NOMO-1 treated with dmso at 0.1 percent for 144 hours (cell line): ENCODE results near the gene GBP1.
A peak's percentile ranks its signal among the peaks of the same experiment; 100 is the strongest.
"Not testable (repeated sequence)": the region's sequence is repeated elsewhere in the genome, so short reads cannot be mapped to it uniquely, and the experiment has no call there.

Experiments
- DNase-seq: peaks from one replicate; lab custom pipeline; 2025; ENCODE audit not compliant: unreplicated experiment; lab: John Stamatoyannopoulos, UW

GBP1 gene, protein sequence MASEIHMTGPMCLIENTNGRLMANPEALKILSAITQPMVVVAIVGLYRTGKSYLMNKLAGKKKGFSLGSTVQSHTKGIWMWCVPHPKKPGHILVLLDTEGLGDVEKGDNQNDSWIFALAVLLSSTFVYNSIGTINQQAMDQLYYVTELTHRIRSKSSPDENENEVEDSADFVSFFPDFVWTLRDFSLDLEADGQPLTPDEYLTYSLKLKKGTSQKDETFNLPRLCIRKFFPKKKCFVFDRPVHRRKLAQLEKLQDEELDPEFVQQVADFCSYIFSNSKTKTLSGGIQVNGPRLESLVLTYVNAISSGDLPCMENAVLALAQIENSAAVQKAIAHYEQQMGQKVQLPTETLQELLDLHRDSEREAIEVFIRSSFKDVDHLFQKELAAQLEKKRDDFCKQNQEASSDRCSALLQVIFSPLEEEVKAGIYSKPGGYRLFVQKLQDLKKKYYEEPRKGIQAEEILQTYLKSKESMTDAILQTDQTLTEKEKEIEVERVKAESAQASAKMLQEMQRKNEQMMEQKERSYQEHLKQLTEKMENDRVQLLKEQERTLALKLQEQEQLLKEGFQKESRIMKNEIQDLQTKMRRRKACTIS

DNA sequence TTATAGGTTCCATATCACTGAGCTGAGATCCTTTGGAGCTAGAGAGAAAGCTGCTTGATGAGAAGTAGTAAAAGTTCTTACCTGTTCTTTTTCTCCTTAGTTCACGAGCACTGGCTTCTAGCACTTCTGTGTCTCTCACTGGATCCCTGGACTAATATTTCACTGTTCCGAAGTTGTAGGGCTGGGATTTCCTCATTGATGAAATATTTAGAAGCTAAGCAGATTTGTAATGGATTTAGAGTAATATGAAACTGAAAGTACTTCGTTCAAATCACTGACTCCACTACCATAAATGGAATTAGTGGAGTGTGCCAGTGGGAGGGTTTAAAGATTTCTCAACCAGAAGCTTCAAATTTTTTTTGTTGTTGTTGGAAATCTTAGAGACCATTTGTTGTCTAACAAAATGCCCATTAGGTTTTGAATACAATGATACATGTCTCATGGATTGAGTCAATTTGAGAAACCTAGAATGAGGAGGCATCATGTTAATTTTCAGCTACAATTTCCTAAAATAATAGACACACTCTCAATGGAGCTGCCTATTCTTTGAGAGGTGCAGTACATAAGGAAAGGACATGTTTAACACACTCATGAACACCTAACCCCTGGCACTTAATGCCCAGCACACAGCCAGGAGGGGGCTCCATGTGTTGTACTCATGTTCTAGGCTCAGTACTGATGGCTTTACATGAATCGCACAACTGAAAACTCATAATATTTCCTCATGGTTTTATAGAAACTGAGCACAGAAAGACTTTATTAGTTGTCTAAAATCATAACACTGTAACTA, at the start of gene GBP1:
Gene GBP1 (minus strand): TSS at position 130 of the 790 bp plus-strand sequence. CDS start 1,974 bp downstream, outside the sequence.
- DNase-seq = peak; percentile 2

DNA sequence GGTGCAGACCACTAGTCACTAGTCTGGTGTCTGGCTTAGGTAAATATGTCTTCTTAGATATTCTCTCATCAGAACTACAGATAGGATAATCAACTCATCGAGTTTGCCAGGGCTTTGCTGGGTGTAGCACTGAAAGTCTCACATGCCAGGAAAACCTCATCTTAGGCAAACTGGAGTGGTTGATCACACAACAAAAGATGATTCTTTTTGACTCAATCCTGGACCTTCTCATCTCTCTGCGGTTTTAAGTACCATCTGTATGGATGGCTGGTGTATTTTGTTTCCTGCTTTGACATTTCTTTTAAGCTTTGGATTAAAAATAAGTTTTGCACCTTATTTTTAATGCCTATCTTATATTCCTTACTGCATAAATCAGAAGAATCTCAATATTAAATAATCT, 49.7 kb upstream of the GBP1 start:
- DNase-seq = no peak

DNA sequence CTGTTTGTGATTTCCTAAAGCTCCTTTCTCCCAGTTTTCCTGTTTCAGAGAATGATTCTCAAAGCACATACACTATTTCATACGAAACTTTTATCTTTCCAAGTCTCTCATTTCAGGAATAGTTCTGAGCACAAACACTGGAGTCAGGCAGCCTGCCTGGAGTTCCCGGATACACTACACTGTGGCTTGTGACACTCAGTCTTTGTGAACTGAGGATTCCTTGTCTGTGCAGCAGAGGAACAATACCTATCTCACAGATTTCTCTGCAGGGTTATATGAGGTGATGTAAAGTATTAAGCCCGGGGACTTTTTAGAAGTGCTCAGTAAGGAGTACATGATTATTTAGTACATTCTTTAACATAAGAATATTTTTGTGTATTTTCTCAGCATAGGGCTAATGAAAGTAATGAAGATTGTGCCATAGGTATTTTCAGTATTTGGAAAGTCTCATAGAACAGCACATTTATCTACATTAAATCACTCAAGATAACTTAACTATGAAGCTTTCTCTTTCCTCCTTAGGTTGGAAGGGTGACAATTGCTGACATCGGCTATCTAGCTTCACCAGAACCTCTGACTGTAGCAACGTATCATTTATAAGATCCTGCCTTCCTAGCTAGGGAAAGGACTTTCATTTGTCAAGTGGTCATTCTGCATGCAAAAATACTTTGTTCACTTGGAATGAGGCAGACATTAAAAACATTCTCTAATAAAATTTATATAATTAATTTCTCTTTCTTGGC, 48.0 kb upstream of the GBP1 start:
- no peak for DNase-seq

DNA sequence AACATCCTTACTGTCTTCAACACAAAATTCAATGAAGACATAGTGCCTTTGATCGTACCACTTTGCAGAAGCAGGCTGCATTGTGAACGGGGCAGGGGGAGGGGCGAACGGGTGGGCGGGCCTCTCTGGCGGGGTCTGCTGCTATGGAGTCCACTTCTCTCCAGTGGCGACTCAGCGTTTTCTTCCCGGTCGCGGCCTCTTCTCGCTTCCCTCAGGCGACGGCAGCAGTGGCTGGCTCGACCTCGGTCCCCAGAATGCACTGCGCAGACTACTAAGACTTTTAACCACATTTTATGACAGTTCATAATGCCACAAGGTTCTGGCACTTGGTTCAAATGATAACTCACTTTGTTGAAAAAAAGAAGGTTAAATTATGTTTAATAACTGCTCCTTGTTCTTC, 39.7 kb upstream of the GBP1 start:
- no peak for DNase-seq

DNA sequence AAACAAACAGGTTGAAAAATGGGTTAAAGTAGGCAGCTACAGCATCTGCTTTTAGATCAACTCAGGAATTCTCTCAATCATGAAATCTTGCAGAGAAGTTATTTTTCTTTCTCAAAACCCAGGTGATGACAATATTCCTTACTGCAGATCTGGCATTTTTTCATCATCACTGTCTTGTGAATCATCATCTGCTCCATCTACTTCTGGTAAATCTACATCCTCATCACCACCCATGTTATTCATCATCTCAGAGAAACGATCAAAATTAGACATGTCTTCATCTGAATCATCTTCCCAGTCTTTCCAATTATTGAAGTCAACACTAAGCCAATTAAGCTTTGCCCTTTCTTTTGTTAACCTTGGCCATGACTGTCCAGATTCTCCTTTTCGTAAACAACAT, 39.1 kb upstream of the GBP1 start:
- no peak for DNase-seq

DNA sequence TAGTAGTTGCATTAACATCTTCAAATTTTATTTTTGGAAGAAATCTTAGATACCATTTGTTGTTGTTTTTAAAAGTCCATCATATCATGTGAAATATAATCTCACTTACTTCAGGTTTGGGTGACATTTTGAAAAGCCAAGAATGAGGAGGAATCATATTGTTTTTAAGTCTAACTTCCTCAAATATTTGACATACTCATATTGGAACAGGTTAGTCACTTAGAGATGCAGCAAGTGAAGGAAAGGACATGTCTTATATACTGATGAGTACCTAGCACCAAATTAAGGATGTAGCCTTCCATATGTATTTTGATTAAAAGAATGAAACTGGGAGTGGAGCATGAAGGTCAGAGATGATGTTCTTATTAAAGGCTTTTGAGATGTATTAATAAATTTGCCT, 37.0 kb upstream of the GBP1 start:
- no peak for DNase-seq

DNA sequence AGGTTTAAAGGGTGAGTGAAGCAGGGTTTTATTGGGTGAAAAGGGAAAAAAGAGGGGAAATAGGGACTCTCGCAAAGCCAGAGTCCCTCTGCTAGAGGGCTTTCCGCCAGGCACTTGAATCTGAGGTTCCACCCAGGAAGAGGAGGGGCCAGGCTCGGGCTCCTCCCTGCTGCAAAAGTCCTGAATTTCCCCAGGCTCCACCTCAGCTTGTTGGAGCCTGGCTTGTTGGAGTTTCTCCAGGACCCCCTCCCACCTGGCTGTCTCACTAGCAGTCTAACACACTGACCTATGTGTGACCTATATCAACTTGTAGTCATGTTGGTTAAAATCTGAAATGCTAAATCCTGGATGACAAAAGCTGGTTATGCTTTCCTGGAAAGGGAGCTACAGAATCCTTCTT, 35.4 kb upstream of the GBP1 start:
- no peak for DNase-seq

DNA sequence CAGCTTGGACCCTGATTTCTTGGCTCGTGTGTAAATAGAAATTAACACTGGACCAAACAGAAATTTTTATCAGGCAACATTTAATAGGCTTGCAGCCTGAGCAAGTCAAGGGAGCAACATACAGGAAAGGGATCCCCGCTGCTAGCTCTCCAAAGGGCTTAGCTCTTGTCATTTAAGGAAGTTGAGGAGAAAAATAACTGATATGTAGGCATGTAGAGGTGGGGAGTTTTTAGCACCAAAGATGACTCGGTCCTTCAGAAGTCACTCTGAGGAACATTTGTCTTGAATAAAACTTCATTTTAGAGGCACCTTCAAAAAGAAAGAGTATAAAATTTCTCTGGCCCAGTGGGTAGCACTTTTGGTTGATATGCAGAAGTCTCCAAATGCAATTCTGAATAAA, 33.8 kb upstream of the GBP1 start:
- DNase-seq = no peak

DNA sequence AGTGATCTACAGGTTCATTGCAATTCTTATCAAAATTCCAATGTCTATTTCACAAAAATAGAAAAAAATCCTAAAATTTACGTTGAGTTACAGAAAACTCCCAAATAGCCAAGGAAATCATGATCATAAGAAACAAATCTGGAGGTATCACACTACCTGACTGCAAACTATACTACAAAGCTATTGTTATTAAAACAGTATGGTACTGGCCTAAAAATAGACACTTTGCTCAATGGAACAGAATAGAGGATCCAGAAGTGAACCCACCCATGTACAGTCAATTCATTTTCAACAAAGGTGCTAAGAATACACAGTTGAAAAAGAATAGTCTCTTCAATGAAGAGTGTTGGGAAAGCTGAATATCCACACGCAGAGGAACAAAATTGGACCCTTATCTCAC, 30.7 kb upstream of the GBP1 start:
- DNase-seq = no peak

DNA sequence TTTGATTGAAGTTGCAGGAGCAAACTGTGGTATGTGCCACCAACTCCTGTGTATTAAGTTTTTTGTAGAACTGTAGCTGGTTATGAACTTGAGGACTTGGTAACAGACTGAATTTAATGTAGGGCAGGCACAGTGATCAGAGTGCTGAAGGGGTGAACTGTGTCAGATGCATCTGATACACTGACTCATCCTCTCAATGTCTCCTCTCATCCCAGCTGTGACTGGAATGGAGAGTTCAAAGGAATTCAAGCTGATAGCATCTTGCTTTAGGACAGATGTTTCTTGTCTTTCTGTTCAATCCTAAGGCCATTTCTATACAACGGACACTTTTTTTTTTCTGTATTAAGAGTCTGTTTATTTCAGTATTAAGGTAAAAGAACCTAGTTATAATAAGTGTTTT, 25.0 kb upstream of the GBP1 start:
- no peak for DNase-seq

DNA sequence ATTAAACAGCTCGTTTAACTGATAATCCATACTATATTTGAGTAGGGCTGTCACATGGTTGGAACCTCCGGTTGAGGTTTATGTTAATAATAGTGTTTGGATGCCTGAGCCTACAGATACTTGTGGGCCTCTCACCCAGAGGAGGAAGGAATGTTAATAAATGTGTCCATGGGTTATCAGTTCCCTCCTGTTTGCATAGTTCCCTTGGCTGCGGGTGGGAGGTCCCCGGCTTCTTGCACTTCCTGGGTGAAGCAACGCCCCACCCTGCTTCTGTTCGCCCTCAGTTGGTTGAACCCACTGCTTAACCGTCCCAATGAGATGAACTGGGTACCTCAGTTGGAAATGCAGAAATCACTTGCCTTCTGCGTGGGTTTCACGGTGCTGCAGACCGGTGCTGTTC, 23.6 kb upstream of the GBP1 start:
- no peak for DNase-seq

DNA sequence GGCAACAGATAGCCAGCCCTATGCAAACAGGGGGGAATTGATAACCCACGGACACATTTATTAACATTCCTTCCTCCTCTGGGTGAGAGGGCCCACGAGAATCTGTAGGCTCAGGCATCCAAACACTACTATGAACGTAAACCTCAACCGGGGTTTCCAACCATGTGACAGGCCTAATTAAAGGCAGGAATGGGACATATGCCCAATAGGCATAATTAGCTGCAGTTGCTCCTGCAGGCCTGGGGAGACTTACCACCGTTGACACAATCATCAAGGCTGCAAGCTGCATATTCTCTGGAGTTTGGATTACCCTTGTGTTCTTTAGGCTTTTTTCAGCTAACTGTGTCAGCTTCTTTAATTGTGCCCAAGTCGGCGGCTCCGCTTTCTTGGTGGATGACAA, 22.2 kb upstream of the GBP1 start:
- DNase-seq = no peak

DNA sequence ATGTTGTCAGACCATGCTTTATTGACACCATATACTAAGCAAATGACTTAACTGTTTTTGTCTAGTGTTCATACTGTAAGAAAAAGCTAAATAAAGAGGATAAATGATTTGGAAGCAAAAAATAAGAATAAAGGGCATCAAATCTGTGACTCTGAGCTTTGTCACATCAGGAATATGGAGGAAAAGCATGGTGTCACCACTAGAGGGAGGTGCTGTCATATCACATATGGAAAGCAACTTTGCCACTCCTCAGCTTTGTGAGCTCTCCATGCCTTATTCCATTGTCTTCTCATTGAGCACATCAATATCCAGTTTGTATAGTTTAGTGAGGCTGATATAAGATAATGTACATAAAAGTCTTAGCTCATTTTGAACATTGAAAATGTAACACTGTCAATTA, 20.8 kb upstream of the GBP1 start:
- DNase-seq = peak; percentile 36

DNA sequence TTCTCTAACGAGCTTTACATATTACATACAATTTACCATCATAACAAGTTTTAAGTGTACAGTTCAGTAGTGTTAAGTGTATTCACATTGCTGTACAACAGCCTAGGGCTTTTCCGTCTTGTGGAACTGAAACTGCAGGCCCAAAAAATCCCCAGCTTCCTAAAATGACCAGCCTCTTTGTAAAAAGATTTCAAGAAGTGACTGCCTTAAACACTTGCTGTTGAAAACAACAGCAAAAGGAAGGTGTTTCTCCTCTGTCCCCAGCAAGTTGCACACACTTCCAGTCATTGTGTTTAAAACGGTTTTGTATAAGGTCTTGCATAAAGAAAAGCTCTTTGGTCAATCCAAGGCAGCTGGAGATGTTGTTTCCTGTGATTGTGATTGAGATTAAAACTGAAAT, 16.0 kb upstream of the GBP1 start:
- DNase-seq = peak; percentile 27

DNA sequence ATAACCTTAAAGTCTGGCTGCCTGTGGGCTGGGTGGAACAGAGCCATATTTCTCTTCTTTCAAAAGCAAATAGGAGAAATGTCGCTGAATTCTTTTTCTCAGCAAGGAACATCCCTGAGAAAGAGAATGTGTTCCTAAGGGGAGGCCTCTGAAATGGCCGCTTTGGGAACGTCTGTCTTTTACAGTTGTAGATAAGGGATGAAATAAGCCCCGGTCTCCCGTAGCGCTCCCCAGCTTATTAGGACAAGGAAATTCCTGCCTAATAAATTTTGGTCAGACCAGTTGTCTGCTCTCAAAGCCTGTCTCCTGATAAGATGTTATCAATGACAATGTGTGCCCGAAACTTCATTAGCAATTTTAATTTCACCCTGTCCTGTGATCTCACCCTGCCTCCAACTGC, 15.1 kb upstream of the GBP1 start:
- not testable (repeated sequence) for DNase-seq

DNA sequence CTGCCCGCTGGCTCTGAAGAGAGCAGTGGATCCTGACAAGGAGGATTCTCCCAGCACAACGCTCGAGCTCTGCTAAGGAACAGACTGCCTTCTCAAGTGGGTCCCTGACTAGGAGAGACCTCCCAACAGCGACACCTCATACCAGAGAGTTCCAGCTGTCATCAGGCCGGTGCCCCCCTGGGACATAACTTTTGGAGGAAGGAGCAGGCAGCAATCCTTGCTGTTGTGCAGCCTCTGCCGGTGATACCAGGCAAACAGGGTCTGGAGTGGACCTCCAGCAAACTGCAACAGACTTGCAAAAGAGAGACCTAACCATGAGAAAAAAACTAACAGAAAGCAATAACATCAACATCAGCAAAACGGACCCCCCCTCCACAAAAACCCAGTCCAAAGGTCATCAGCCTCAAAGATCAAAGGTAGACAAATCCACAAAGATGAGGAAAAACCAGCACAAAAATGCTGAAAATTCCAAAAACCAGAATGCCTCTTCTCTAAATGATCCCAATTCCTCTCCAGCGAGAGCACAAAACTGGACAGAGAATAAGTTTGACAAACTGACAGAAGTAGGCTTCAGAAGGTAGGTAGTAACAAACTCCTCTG, 7.6 kb upstream of the GBP1 start:
- not testable (repeated sequence) for DNase-seq

DNA sequence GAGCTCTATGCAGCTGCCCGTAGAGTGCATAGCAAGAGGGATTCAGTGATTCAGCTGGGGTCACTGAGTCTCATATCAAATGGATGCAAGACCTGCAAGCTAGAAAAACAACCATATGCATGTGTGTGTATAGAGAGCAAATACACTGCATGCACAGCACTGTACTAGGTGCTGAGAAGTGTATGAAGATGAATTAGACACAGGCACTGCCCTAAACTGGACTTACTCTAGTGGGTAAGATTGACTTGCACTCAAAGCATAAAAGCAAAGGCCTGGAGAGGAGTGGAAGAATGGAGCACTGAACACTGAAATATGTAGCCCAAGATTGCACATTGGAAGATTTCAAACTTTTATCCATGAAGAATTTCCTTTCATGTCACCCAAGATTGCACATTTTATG, 5.5 kb upstream of the GBP1 start:
- DNase-seq = no peak

DNA sequence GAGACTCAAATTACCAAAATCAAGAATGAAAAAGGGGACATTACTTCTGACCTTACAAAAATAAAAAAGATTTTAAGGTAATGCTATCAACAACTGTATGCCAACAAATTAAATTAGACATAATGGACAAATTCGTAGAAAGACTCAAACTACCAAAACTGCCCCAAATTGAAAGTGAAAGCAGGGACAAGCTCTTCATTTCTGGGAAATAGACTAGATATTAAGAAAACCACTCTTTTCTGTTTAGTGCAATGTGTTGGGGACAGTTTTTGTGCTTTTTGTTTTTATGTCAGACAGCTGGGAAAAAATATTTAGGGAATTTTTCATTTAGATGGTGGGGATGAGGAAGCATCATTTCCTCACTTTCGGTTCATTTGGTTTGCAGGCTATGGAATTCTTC, 4.9 kb upstream of the GBP1 start:
- no peak for DNase-seq

DNA sequence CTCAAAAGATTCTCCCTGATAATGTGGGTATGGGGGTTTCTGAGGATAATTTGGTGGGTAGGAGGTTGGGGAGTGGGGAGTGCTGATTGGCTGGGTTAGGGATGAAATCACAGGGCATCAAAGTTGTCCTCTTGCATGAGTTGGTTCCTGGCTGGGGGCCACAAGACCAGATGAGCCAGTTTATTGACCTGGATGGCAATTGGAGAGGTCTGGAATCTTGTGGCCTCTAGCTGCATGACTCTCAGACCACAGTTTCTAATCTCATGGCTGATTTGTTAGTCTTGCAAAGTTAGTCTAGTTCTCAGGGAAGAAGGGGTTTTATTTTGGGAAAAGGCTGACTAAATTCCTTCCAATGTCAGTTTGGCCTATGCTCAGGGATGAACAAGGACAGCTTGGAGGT, 3.3 kb upstream of the GBP1 start:
- DNase-seq = no peak

DNA sequence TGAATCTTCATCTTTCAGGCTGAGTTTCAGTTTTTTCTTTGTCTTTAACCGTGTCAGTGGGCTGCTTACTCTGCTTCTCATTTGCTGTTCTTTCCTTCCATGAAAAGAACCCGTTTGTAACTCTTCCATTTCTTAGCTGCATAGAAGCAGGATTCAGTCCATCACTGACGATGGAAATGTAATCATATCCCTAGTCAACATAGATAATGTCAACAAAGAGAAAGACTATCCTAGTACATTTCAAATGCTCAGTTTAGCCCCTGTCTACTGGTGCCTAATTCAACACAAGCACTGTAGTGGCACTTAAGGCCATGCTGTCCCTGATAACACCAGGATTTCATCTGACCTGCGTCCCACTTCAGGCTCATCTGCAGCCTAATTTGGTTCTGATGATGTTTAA, 376 bp downstream of the GBP1 start:
- no peak for DNase-seq

DNA sequence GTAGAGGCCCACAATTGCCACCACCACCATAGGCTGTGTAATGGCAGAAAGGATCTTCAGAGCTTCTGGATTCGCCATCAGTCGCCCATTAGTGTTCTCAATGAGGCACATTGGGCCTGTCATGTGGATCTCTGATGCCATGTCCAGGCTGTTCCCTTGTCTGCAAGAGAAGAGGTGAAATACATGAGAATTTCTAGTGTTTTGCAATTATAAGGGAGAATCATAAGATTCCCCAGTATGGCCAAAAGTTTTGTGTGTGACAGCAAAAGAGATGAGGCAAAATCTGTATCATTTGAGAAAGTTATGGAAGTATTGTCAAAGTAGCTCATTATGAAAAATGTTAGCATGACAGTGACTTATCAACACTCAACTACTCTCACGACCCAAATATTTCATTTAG, 1.9 kb downstream of the GBP1 start:
- no peak for DNase-seq
